ENCODE measurements around the gene LSP1. TPM values are rescaled to one million over a fixed set of nuclear protein-coding genes. Genes with fewer than 3 reads are reported as not detected.

The LSP1 gene
- total and polyA plus RNA-seq, 2 experiments from 2014 or later = 2.8 TPM; not detected in 1

DNA sequence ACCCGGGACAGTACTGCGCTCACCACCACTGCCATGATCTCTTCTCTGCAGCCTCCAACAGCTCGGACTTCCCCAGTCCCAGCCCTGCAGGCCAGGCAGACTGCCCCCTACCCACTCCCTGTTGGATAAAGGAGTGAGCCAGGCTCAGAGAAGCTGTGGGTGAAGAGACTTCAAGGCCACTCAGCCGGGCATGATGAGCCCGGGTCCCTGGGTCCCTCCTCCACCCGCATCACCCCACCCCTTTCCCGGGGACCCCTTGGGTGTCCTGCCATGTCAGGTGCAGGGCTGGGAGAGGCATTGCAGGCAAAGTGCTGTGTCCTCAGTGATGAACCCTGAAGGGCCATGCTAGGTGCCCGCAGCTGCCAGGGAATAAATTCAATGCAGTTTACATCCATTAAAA is 14.5 kb downstream of the LSP1 start:
- Histone ChIP-seq H3K4me3 (no peak overlapping the region), H3K36me3 (no peaks in the 10 kb centered on the region), H3K4me1 (ENCODE audit: low read depth) (no peaks in the 10 kb centered on the region), H3K27me3 (peaks cover 8% of the 10 kb centered on the region), H3K27ac (no peak overlapping the region), H3K9me3 (ENCODE audit: low read depth) (no peaks in the 10 kb centered on the region)
- TF ChIP-seq, protein P1, sequence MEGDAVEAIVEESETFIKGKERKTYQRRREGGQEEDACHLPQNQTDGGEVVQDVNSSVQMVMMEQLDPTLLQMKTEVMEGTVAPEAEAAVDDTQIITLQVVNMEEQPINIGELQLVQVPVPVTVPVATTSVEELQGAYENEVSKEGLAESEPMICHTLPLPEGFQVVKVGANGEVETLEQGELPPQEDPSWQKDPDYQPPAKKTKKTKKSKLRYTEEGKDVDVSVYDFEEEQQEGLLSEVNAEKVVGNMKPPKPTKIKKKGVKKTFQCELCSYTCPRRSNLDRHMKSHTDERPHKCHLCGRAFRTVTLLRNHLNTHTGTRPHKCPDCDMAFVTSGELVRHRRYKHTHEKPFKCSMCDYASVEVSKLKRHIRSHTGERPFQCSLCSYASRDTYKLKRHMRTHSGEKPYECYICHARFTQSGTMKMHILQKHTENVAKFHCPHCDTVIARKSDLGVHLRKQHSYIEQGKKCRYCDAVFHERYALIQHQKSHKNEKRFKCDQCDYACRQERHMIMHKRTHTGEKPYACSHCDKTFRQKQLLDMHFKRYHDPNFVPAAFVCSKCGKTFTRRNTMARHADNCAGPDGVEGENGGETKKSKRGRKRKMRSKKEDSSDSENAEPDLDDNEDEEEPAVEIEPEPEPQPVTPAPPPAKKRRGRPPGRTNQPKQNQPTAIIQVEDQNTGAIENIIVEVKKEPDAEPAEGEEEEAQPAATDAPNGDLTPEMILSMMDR (IDR thresholded peaks at IDR 0.05; ENCODE audit: low read depth, low read length) = no peak
- DNase-seq (ENCODE audit: low read depth in 1 of 2, low spot score in 1 of 2) = no peak

DNA sequence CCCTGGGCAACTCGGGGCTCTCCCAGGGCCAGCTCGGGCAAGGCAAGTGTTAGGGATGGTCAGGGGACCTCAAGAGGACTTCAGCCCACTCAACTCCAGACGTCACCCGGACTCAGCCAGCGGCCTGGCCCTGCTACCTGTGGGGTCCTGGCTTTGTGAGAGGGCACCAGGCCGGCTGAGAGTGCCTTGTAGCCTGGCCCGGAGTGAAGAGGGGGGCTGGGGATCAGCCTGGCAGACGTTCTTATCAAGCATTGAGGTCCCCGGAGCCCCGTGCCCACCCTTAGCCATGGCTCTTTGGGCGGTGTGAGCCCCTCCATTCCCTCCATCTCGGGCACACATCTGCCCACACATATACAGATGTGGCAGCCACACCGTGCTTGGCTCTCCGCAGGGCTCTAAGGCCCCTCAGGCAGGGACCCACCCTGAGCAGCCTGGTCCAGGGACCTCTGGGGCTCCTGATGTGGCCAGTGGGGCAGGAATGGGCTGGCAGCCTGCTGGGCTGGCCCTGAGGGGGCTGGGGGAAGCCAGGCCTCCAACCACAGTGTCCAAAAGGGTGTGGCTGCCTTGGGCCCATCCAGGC is 15.3 kb downstream of the LSP1 start:
- TF ChIP-seq, protein P1 (IDR thresholded peaks at IDR 0.05; ENCODE audit: low read depth, low read length) = no peak
- no peaks in the 10 kb centered on the region for H3K4me1 ChIP-seq (ENCODE audit: low read depth)
- DNase-seq (ENCODE audit: low read depth in 1 of 2, low spot score in 1 of 2) = no peak
- no peaks in the 10 kb centered on the region for H3K9me3 ChIP-seq (ENCODE audit: low read depth)
- H3K4me3 ChIP-seq = no peak overlapping the region
- peaks cover 8% of the 10 kb centered on the region for H3K27me3 ChIP-seq
- no peaks in the 10 kb centered on the region for H3K36me3 ChIP-seq
- no peak overlapping the region for H3K27ac ChIP-seq

DNA sequence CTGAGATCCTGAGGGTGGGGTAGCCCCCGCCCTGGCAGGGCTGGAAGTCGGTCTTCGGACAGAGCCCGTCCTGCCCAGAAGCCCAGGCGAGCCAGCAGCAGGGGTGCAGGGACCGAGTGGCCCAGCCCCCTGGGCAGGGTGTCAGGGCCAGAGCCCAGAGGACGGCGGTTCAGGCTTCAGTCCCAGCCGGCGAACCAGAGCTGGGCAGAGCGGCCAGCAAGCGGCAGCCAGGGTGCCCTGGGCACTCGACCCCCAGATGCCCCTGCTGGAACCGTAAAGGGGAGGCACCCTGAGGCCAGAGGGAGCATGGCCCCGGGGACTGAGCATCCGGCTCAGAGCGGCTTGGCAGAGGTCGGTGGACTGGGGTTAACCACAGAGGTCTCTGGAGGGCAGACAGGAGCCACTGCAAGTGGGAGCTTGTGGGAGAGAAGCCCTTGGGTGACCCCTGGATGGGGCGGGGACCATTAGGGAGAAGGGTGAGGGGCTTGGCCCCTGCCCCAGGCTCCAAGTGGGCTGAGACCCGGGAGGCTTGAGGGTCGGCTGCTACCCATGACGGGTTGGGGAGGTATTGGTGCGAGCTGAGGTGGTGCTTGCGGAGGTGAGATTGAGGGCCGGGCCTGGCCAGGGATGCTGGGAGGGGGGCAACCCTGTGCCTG is 15.9 kb downstream of the LSP1 start:
- no peaks in the 10 kb centered on the region for H3K36me3 ChIP-seq
- no peaks in the 10 kb centered on the region for H3K4me1 ChIP-seq (ENCODE audit: low read depth)
- H3K27me3 ChIP-seq = peaks cover 8% of the 10 kb centered on the region
- no peak for DNase-seq (ENCODE audit: low read depth in 1 of 2, low spot score in 1 of 2)
- H3K4me3 ChIP-seq = no peak overlapping the region
- TF ChIP-seq, protein P1 (IDR thresholded peaks at IDR 0.05; ENCODE audit: low read depth, low read length) = no peak
- H3K27ac ChIP-seq = no peak overlapping the region
- H3K9me3 ChIP-seq (ENCODE audit: low read depth) = no peaks in the 10 kb centered on the region

GRCh38 chr11:1869427-1870325 is 16.8 kb downstream of the LSP1 start:
- no peaks in the 10 kb centered on the region for H3K4me1 ChIP-seq (ENCODE audit: low read depth)
- no peaks in the 10 kb centered on the region for H3K9me3 ChIP-seq (ENCODE audit: low read depth)
- H3K27ac ChIP-seq = no peak overlapping the region
- TF ChIP-seq, protein P1 (IDR thresholded peaks at IDR 0.05; ENCODE audit: low read depth, low read length) = peak; percentile 24
- H3K4me3 ChIP-seq = no peak overlapping the region
- H3K36me3 ChIP-seq = no peaks in the 10 kb centered on the region
- no peak for DNase-seq (ENCODE audit: low read depth in 1 of 2, low spot score in 1 of 2)
- H3K27me3 ChIP-seq = peaks cover 8% of the 10 kb centered on the region

GRCh38 chr11:1870326-1870696 is 17.4 kb downstream of the LSP1 start:
- no peak overlapping the region for H3K4me3 ChIP-seq
- TF ChIP-seq, protein P1 (IDR thresholded peaks at IDR 0.05; ENCODE audit: low read depth, low read length) = no peak
- no peak overlapping the region for H3K27ac ChIP-seq
- H3K9me3 ChIP-seq (ENCODE audit: low read depth) = no peaks in the 10 kb centered on the region
- no peaks in the 10 kb centered on the region for H3K4me1 ChIP-seq (ENCODE audit: low read depth)
- no peaks in the 10 kb centered on the region for H3K36me3 ChIP-seq
- no peak for DNase-seq (ENCODE audit: low read depth in 1 of 2, low spot score in 1 of 2)
- H3K27me3 ChIP-seq = peaks cover 8% of the 10 kb centered on the region
